Choroid plexus epithelial cell (primary cell): ENCODE results near the gene SGMS2.
A peak's percentile ranks its signal among the peaks of the same experiment; 100 is the strongest.
"Not testable (repeated sequence)": the region's sequence is repeated elsewhere in the genome, so short reads cannot be mapped to it uniquely, and the experiment has no call there.

Experiments
- DNase-seq: peaks from one replicate; pipeline ENCODE4 v3.0.0-alpha.2; 2010; ENCODE audit warnings: low read depth
- H3K4me3 ChIP-seq: 2 replicates; pipeline ENCODE4 v1.5.1; 2011; ENCODE audit warnings: low read depth, mild to moderate bottlenecking, control low read depth, low read length, moderate library complexity
- TF ChIP-seq, protein P1 (sequence below): conservative IDR thresholded peaks from 2 replicates; pipeline ENCODE4 v1.5.1; 2011; ENCODE audit warnings: low read depth, mild to moderate bottlenecking, control low read depth, inconsistent platforms, low read length, moderate library complexity

Gene SGMS2

DNA sequence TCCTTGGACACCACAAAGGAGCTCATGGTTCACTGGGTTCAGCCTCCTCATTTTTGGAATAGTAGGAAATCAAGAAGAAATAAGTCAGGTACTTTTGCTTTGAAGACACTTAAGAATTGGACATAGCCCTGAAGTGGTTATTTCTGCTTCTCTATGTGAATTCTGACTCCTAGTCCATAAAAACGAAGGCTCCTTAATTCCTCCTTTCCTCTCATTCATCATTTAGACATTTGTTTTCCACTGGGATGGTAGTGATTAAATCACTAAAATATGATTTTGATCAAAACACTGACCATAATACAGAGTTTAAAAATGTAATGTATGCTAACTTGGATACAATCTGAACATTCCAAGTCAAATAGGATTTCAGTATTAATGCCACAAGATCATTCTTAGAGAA is 71.9 kb downstream of the SGMS2 start:
- peak overlapping the region; percentile 1 for H3K4me3 ChIP-seq
- TF ChIP-seq, protein P1, sequence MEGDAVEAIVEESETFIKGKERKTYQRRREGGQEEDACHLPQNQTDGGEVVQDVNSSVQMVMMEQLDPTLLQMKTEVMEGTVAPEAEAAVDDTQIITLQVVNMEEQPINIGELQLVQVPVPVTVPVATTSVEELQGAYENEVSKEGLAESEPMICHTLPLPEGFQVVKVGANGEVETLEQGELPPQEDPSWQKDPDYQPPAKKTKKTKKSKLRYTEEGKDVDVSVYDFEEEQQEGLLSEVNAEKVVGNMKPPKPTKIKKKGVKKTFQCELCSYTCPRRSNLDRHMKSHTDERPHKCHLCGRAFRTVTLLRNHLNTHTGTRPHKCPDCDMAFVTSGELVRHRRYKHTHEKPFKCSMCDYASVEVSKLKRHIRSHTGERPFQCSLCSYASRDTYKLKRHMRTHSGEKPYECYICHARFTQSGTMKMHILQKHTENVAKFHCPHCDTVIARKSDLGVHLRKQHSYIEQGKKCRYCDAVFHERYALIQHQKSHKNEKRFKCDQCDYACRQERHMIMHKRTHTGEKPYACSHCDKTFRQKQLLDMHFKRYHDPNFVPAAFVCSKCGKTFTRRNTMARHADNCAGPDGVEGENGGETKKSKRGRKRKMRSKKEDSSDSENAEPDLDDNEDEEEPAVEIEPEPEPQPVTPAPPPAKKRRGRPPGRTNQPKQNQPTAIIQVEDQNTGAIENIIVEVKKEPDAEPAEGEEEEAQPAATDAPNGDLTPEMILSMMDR = no peak
- no peak for DNase-seq

DNA sequence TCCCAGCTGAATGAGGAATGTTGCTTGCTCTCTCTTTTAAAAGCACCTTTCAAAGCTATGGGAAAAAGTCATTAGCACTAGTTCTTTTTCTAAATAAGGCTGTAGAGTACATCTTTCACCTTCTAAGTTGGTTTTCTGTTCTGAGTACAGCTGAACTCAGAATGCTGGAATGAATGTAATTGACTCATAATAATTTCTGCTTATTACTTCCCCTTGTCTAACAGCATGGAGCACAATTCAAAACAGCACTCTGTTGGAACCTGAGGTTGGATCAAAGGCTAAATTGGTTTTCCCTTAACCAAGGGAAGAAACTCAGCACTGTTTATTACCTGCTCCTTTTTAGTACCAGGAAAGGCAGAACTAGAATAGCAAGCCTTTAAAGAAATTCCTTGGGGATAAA is 73.1 kb downstream of the SGMS2 start:
- DNase-seq = no peak
- TF ChIP-seq, protein P1 = no peak
- no peak overlapping the region for H3K4me3 ChIP-seq

DNA sequence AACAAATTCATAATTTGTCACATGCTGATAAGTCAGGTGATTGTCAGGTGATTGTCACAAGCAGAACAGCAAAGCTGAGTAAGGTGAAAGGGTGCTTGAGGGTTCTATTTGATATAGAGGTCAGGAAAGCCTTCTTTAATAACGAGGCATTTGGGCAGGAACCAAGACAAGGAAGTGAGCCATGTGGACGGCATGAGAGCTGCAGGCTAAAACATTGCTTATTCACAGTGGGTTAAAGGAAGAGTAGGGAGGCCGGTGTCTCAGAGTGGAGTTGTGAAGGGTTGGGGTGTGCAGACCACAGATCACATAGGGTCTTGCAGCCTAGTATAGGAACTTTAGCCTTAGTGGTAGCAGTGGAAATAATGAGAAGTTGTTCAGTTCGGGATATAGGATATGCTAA is 75.3 kb downstream of the SGMS2 start:
- TF ChIP-seq, protein P1 = no peak
- no peak for DNase-seq

DNA sequence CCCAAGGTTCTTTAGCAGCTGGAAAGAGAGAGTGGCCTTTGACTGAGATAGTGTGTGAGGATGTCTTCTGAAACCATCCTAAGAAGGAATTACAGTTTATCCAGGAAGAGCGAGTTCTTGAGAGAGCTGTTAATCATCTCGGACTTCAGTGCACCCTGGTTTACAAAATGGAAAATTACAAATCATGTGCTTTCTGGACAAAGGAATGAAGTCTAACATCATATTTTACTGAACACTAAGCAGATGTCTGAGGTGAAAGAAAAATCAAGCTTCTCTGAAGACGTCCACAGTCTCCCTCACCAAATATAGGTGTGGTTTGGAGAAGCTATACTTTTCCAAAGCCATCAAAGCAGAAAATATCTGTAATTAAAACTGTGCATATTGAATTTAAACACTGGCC is 75.8 kb downstream of the SGMS2 start:
- no peak overlapping the region for H3K4me3 ChIP-seq
- TF ChIP-seq, protein P1 = no peak
- no peak for DNase-seq

More for the DNA sequence above, 75.3 kb downstream of the SGMS2 start:
- H3K4me3 ChIP-seq = no peak overlapping the region

DNA sequence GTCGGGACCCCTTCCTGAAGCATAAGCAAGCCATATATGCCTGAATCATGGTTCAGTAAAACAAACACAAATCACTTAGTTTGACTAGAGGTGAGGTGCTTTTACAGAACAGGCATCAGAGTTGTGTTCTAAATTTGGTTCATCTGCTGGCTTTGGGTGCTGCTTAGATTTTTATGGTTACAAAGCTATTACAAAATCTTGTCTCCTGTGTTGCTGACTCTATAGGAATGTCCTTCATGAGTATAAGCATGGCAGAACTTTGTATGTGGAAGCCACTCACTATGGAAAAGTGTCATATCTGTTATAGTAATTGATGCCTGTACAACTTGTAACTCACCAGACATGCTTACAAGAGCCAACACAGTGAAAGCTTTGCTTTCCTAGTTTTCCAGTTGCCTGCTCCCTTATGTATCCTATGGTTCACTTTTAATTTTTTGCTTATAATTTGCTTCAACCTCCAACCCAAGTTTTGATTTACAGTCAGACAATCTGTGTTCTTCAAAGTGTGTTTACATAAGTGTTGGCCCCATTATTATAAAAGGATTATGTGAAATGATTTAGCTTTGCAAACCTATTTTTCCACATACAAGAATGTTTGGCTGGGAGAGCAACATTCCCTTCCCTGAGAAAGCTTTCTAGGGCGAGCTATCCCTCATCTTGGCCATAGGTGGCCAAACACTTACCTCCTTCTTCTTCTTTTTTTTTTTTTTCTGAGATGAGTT is 76.6 kb downstream of the SGMS2 start:
- TF ChIP-seq, protein P1 = no peak
- H3K4me3 ChIP-seq = no peak overlapping the region
- no peak for DNase-seq

DNA sequence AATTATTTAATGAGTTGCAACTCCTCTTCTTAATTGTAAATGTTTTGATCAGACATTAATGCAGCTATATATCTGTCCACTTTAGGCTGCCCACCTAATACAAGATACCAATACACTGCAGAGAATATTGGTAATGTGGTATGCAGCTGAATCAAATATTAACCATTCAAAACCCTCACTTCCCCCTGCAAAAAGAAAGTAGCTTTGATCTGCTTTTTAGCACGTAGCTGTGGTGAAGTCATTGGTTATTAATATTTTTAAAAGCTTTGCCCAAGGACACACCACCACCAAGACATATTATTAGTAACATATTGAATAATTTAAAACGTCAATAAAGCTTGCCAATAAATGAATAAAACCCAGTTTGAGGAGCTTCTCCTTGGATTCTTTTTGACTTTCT is 78.0 kb downstream of the SGMS2 start:
- TF ChIP-seq, protein P1 = no peak

DNA sequence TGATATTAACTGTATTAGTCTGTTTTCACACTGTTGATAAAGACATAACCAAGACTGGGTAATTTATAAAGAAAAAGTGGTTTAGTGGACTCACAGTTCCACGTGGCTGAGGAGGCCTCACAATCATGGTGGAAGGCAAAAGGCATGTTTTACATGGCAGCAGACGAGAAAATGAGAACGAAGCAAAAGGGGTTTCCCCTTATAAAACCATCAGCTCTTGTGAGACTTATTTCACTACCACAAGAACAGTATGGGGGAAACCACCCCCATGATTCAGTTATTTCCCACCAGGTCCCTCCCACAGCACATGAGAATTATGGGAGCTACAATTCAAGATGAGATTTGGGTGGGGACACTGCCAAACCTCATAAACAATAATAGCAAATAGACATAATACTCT is 80.3 kb downstream of the SGMS2 start:
- DNase-seq = not testable (repeated sequence)

More for the DNA sequence above, 78.0 kb downstream of the SGMS2 start:
- DNase-seq = no peak
- H3K4me3 ChIP-seq = no peak overlapping the region

More for the DNA sequence above, 80.3 kb downstream of the SGMS2 start:
- H3K4me3 ChIP-seq = not testable (repeated sequence)
